Stimulated activated naive CD4-positive, alpha-beta T cell treated with Interleukin-2 at 50 U/mL for 16 hours (primary cell): ENCODE data around the gene PPIF.

Experiments used
- DNase-seq: peaks from one replicate; lab custom pipeline; 2025; lab: John Stamatoyannopoulos, UW

Gene PPIF

GRCh38 chr10:79347226-79347893, at the start of gene PPIF:
TSS of gene PPIF (plus strand) at chr10:79347469. CDS start at chr10:79347549, 80 bp downstream.
- peak; percentile 90 for DNase-seq

GRCh38 chr10:79298403-79299244, 48.6 kb upstream of the PPIF start:
- DNase-seq, result peak; percentile 51

GRCh38 chr10:79299397-79300241, 47.6 kb upstream of the PPIF start:
- DNase-seq, result no peak

- DNase-seq, result no peak
Observed at GRCh38 chr10:79300711-79301110, 46.6 kb upstream of the PPIF start.

GRCh38 chr10:79301754-79302530, 45.3 kb upstream of the PPIF start:
- no peak for DNase-seq

GRCh38 chr10:79303631-79304478, 43.4 kb upstream of the PPIF start:
- no peak for DNase-seq

GRCh38 chr10:79304479-79305087, 42.7 kb upstream of the PPIF start:
- DNase-seq, result no peak

GRCh38 chr10:79305515-79305914, 41.8 kb upstream of the PPIF start:
- DNase-seq, result no peak

- no peak for DNase-seq
Observed at GRCh38 chr10:79305988-79306387, 41.3 kb upstream of the PPIF start.

GRCh38 chr10:79306644-79307220, 40.5 kb upstream of the PPIF start:
- DNase-seq, result no peak

GRCh38 chr10:79308016-79308415, 39.3 kb upstream of the PPIF start:
- DNase-seq, result no peak

GRCh38 chr10:79308969-79309665, 38.2 kb upstream of the PPIF start:
- DNase-seq, result no peak

- no peak for DNase-seq
Observed at GRCh38 chr10:79310200-79310865, 36.9 kb upstream of the PPIF start.

- no peak for DNase-seq
Observed at GRCh38 chr10:79310911-79311573, 36.2 kb upstream of the PPIF start.

GRCh38 chr10:79311581-79312407, 35.5 kb upstream of the PPIF start:
- no peak for DNase-seq

- DNase-seq, result no peak
Observed at GRCh38 chr10:79312601-79313187, 34.6 kb upstream of the PPIF start.

GRCh38 chr10:79313320-79313719, 33.9 kb upstream of the PPIF start:
- DNase-seq, result no peak
